GM12873 (cell line): ENCODE data around the gene ATPAF2.

Experiments used
- CTCF ChIP-seq: IDR thresholded peaks from 2 replicates; pipeline ENCODE4 v1.5.1; 2012; ENCODE audit warnings: low read depth, mild to moderate bottlenecking, moderate library complexity, low read length, control low read depth; ENCODE audit not compliant: insufficient read depth; ENCODE audit errors: missing control alignments

The ATPAF2 gene

GRCh38 chr17:18038861-18039534 lies at the start of gene ATPAF2, which contains the start of gene GID4:
TSS of gene ATPAF2 (minus strand) at chr17:18039168. CDS start at chr17:18039013, 155 bp downstream.
TSS of gene GID4 (plus strand) at chr17:18039408. CDS start at chr17:18039465, 57 bp downstream.
- no peak for TF ChIP-seq CTCF

- peak; percentile 8 for TF ChIP-seq CTCF
Observed at GRCh38 chr17:18087610-18088491, 48.9 kb upstream of the ATPAF2 start, which contains the start of gene DRG2. TSS of gene DRG2 (plus strand) at chr17:18087948. CDS start at chr17:18088024, 76 bp downstream.

- no peak for TF ChIP-seq CTCF
Observed at GRCh38 chr17:18084256-18084655, 45.3 kb upstream of the ATPAF2 start.

DNA sequence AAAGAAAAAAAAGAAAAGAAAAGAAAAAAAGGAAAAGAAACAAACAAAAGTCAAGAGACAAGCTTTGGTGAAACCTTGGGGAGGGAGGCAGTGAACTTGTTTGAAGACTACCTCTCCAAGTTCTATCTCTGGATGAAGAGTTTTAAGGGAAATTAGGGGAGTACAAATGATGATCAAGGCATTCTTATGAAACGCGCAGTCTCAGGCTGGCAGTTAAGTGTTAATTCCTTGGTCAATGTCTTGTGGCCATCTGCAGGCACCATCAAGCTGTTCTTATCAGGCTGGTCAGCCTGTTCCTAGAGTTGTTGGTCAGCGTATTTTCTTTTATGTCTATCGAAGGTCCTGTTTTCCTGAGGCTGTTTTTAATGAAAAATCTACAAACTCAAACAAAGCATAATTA lies 40.6 kb upstream of the ATPAF2 start:
- no peak for TF ChIP-seq CTCF

DNA sequence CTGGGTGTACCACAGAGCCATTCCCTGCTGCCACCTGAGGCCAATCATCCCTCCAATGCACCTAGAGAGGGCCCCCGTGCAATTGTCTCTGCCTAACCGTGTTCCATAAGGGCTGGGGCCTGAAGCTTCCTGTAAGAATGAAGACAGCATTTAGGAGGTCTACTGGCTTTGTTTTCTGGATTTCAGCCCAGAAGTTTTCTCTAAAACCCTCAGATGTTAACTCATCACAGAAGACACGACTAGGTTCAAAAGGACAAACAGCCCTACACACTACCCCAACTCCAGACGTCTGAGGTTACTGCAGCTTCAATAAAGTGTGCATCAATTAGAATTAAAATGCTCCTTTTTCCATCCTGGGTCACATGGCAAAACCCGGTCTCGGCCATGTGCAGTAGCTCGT lies 38.0 kb upstream of the ATPAF2 start:
- no peak for TF ChIP-seq CTCF

GRCh38 chr17:18074566-18075272 lies 35.8 kb upstream of the ATPAF2 start:
- TF ChIP-seq CTCF = no peak
